ENCODE results near the gene ICOS. TPM values are rescaled to one million over a fixed set of nuclear protein-coding genes. Genes with fewer than 3 reads are reported as not detected.

The ICOS gene
- polyA plus RNA-seq, 1 of the 3 experiments (the other 2 are of a cell fraction): not detected

- TF ChIP-seq, protein P1, sequence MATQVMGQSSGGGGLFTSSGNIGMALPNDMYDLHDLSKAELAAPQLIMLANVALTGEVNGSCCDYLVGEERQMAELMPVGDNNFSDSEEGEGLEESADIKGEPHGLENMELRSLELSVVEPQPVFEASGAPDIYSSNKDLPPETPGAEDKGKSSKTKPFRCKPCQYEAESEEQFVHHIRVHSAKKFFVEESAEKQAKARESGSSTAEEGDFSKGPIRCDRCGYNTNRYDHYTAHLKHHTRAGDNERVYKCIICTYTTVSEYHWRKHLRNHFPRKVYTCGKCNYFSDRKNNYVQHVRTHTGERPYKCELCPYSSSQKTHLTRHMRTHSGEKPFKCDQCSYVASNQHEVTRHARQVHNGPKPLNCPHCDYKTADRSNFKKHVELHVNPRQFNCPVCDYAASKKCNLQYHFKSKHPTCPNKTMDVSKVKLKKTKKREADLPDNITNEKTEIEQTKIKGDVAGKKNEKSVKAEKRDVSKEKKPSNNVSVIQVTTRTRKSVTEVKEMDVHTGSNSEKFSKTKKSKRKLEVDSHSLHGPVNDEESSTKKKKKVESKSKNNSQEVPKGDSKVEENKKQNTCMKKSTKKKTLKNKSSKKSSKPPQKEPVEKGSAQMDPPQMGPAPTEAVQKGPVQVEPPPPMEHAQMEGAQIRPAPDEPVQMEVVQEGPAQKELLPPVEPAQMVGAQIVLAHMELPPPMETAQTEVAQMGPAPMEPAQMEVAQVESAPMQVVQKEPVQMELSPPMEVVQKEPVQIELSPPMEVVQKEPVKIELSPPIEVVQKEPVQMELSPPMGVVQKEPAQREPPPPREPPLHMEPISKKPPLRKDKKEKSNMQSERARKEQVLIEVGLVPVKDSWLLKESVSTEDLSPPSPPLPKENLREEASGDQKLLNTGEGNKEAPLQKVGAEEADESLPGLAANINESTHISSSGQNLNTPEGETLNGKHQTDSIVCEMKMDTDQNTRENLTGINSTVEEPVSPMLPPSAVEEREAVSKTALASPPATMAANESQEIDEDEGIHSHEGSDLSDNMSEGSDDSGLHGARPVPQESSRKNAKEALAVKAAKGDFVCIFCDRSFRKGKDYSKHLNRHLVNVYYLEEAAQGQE (IDR thresholded peaks at IDR 0.05; ENCODE audit: low read depth, low read length): no peak
- TF ChIP-seq RFX5 (IDR thresholded peaks at IDR 0.05; ENCODE audit: low read length): no peak
- TF ChIP-seq NRF1 (IDR thresholded peaks at IDR 0.05; ENCODE audit: low read depth, low read length): no peak
- TF ChIP-seq EP300 (IDR thresholded peaks at IDR 0.05; ENCODE audit: borderline replicate concordance in 1 of 2, low read depth in 1 of 2, low read length in 1 of 2): no peak
- TF ChIP-seq POLR2AphosphoS5 (IDR thresholded peaks at IDR 0.05; ENCODE audit: low read depth, low read length): no peak
- no peak for TF ChIP-seq ELF1 (IDR thresholded peaks at IDR 0.05)
Observed at GRCh38 chr2:203900253-203900652, 36.3 kb upstream of the ICOS start (continued).

DNA sequence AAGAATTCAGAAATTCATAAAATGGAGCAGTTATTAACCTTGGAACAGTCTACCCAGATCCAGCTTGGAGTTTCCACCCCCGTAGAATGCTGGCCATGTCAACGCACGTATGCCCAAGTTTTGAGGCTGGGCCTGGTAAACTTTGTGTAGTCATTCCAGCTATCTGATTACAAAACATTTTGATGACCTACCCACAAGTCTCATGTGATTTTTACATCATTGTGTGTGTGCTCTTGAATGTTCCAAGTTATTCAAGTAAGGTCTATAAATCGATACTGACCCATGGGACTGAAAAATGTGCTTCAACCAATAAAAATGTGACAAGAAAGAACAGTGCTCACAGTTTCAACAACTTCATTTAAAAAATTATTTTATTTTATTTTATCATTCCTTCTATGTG lies 32.5 kb upstream of the ICOS start:
- Histone ChIP-seq H3K9me3 (peaks cover 7% of the 10 kb centered on the region; the same call in 1 of the 2 replicates), H4K20me1 (ENCODE audit: insufficient read depth) (no peaks in the 10 kb centered on the region), H3K36me3 (replicated peaks in 1 of 2; ENCODE audit: control insufficient read depth in 1 of 2, insufficient read depth in 2 of 2, low read length in 1 of 2) (no peaks in the 10 kb centered on the region), H3F3A (replicated peaks; ENCODE audit: insufficient read depth) (no peaks in the 10 kb centered on the region), H3K79me2 (ENCODE audit: insufficient read depth) (no peaks in the 10 kb centered on the region), H3K9ac (no peak overlapping the region), H2AFZ (ENCODE audit: low read depth) (no peak overlapping the region), H3K4me2 (no peak overlapping the region), H3K9me2 (no peaks in the 10 kb centered on the region), H3K4me3 (ENCODE audit: low read depth in 2 of 2, low read length in 1 of 2) (no peak overlapping the region), H3K27ac (ENCODE audit: low read depth in 2 of 2, low read length in 1 of 2) (no peak overlapping the region), H3K4me1 (ENCODE audit: control insufficient read depth in 1 of 2, insufficient read depth in 2 of 2, low read depth in 1 of 2, low read length in 1 of 2) (no peaks in the 10 kb centered on the region), H3K27me3 (ENCODE audit: insufficient read depth) (no peaks in the 10 kb centered on the region)
- POLR2A ChIA-PET: no interaction called here
- 73% methylated on average over 4 of the region's 4 CpGs for WGBS (ENCODE audit: low lambda C conversion rate)
- TF ChIP-seq TCF12 (IDR thresholded peaks at IDR 0.05) (no peak), FOXM1 (IDR thresholded peaks at IDR 0.05; ENCODE audit: low read depth) (no peak)
- DNase-seq: no peak
- CTCF ChIA-PET: interaction anchor here (0.6 to 0.7 kb wide), 2 partner anchors 17 to 732 kb away, joined by 3 read pairs; no protein-coding TSS in a partner anchor

- no peak overlapping the region for H3K9ac ChIP-seq
- no peaks in the 10 kb centered on the region for H3F3A ChIP-seq (replicated peaks; ENCODE audit: insufficient read depth)
- no peaks in the 10 kb centered on the region for H3K36me3 ChIP-seq (replicated peaks in 1 of 2; ENCODE audit: control insufficient read depth in 1 of 2, insufficient read depth in 2 of 2, low read length in 1 of 2)
- ChIA-PET POLR2A (no interaction called here), CTCF (no interaction called here)
- H2AFZ ChIP-seq (ENCODE audit: low read depth): no peak overlapping the region
- no peak overlapping the region for H3K4me3 ChIP-seq (ENCODE audit: low read depth in 2 of 2, low read length in 1 of 2)
- no peak for DNase-seq
- TF ChIP-seq USF2 (IDR thresholded peaks at IDR 0.05; ENCODE audit: borderline replicate concordance, low read depth, low read length) (no peak), TCF12 (IDR thresholded peaks at IDR 0.05) (no peak), SMC3 (IDR thresholded peaks at IDR 0.05; ENCODE audit: low read depth, low read length) (no peak), RXRA (IDR thresholded peaks at IDR 0.05; ENCODE audit: borderline replicate concordance, low read depth) (no peak), YY1 (IDR thresholded peaks at IDR 0.05; ENCODE audit: low read depth) (no peak), MAX (IDR thresholded peaks at IDR 0.05; ENCODE audit: low read depth) (no peak), TAF1 (IDR thresholded peaks at IDR 0.05; ENCODE audit: borderline replicate concordance, low read depth, low read length) (no peak), POLR2AphosphoS5 (IDR thresholded peaks at IDR 0.05; ENCODE audit: low read depth, low read length) (no peak), MEF2A (IDR thresholded peaks at IDR 0.05; ENCODE audit: borderline replicate concordance, low read depth) (no peak), CTCF (IDR thresholded peaks at IDR 0.05) (no peak)
- H3K9me2 ChIP-seq: no peaks in the 10 kb centered on the region
- H3K4me1 ChIP-seq (ENCODE audit: control insufficient read depth in 1 of 2, insufficient read depth in 2 of 2, low read depth in 1 of 2, low read length in 1 of 2): no peaks in the 10 kb centered on the region
- H3K4me2 ChIP-seq: no peak overlapping the region
- no peaks in the 10 kb centered on the region for H4K20me1 ChIP-seq (ENCODE audit: insufficient read depth)
- H3K27me3 ChIP-seq (ENCODE audit: insufficient read depth): no peaks in the 10 kb centered on the region
- peaks cover 7% of the 10 kb centered on the region; the same call in 1 of the 2 replicates for H3K9me3 ChIP-seq
- H3K27ac ChIP-seq (ENCODE audit: low read depth in 2 of 2, low read length in 1 of 2): no peak overlapping the region
- no peaks in the 10 kb centered on the region for H3K79me2 ChIP-seq (ENCODE audit: insufficient read depth)
Observed at GRCh38 chr2:203905656-203906055, 30.9 kb upstream of the ICOS start.
